Activated T-cell treated with anti-CD3 and anti-CD28 coated beads, Interleukin-2, amount 50 U/mL, for 48 hours (primary cell): ENCODE measurements around the gene ABCB4.
"Not testable (repeated sequence)": the region's sequence is repeated elsewhere in the genome, so short reads cannot be mapped to it uniquely, and the experiment has no call there.

Source experiments
- DNase-seq, 2 experiments: peaks; one replicate each; pipeline ENCODE4 v3.0.0-alpha.2; 2020

The ABCB4 gene

GRCh38 chr7:87474533-87475358 is 734 bp downstream of the ABCB4 start:
- DNase-seq: peak in 1 of 2 experiments; percentile 16

- DNase-seq: no peak
Observed at GRCh38 chr7:87473986-87474385, 1.5 kb downstream of the ABCB4 start.

GRCh38 chr7:87473192-87473591 is 2.3 kb downstream of the ABCB4 start:
- no peak for DNase-seq

- DNase-seq: no peak
Observed at GRCh38 chr7:87471473-87471872, 4.0 kb downstream of the ABCB4 start.

- not testable (repeated sequence) for DNase-seq
Observed at GRCh38 chr7:87469204-87469603, 6.3 kb downstream of the ABCB4 start.

GRCh38 chr7:87465534-87465880 is 10.0 kb downstream of the ABCB4 start:
- not testable (repeated sequence) for DNase-seq

- DNase-seq: not testable (repeated sequence)
Observed at GRCh38 chr7:87464830-87465533, 10.5 kb downstream of the ABCB4 start.

GRCh38 chr7:87463982-87464381 is 11.5 kb downstream of the ABCB4 start:
- DNase-seq: no peak

- not testable (repeated sequence) for DNase-seq
Observed at GRCh38 chr7:87460444-87460843, 15.0 kb downstream of the ABCB4 start.

GRCh38 chr7:87459941-87460340 is 15.5 kb downstream of the ABCB4 start:
- DNase-seq: no peak

GRCh38 chr7:87458148-87458547 is 17.3 kb downstream of the ABCB4 start:
- no peak for DNase-seq

- no peak for DNase-seq
Observed at GRCh38 chr7:87456247-87456646, 19.2 kb downstream of the ABCB4 start.

GRCh38 chr7:87452279-87452678 is 23.2 kb downstream of the ABCB4 start:
- no peak for DNase-seq

- DNase-seq: no peak
Observed at GRCh38 chr7:87451187-87451586, 24.3 kb downstream of the ABCB4 start.

GRCh38 chr7:87450706-87451105 is 24.8 kb downstream of the ABCB4 start:
- DNase-seq: no peak

GRCh38 chr7:87448388-87448787 is 27.1 kb downstream of the ABCB4 start:
- no peak for DNase-seq

GRCh38 chr7:87447116-87447635 is 28.3 kb downstream of the ABCB4 start:
- DNase-seq: no peak

GRCh38 chr7:87445897-87446296 is 29.6 kb downstream of the ABCB4 start:
- no peak for DNase-seq

GRCh38 chr7:87435546-87435945 is 39.9 kb downstream of the ABCB4 start:
- no peak for DNase-seq

GRCh38 chr7:87432536-87432935 is 42.9 kb downstream of the ABCB4 start:
- no peak for DNase-seq

GRCh38 chr7:87427288-87427687 is 48.2 kb downstream of the ABCB4 start:
- no peak for DNase-seq

GRCh38 chr7:87426160-87426559 is 49.3 kb downstream of the ABCB4 start:
- DNase-seq: no peak

- no peak for DNase-seq
Observed at GRCh38 chr7:87424075-87424474, 51.4 kb downstream of the ABCB4 start.

GRCh38 chr7:87420173-87420572 is 55.3 kb downstream of the ABCB4 start:
- DNase-seq: no peak
